GM23338 (cell line): ENCODE data around the gene WWOX. TPM values are rescaled to one million over a fixed set of nuclear protein-coding genes. Genes with fewer than 3 reads are reported as not detected.

Experiments used
- ATAC-seq: fragments of 200-7000 bp; cut with Tn5 transposase; 3 replicates; pipeline ENCODE4 v1.9.1; 2020
- DNase-seq: peaks from one replicate; pipeline ENCODE4 v3.0.0-alpha.2; 2015; ENCODE audit warnings: low spot score
- H2AFZ ChIP-seq: fragments of 200-600 bp; sonication (generic); 2 replicates; pipeline ENCODE4 v1.8.0; 2016; ENCODE audit warnings: antibody characterized with exemption, mild to moderate bottlenecking, moderate library complexity
- H3F3A ChIP-seq: fragments of 200-600 bp; sonication (generic); replicated peaks from 2 replicates; pipeline ENCODE4 v1.8.0; 2017; ENCODE audit warnings: antibody characterized with exemption, mixed run types, low read depth
- H3K27ac ChIP-seq: fragments of 200-600 bp; sonication (generic); 2 replicates; pipeline ENCODE4 v1.6.1; 2016; ENCODE audit warnings: low read depth
- H3K27me3 ChIP-seq: fragments of 200-600 bp; sonication (generic); 2 replicates; pipeline ENCODE4 v1.8.0; 2016; ENCODE audit warnings: mild to moderate bottlenecking, mixed run types, moderate library complexity; ENCODE audit not compliant: insufficient read depth
- H3K36me3 ChIP-seq: fragments of 200-600 bp; sonication (generic); 2 replicates; pipeline ENCODE4 v1.8.0; 2016; ENCODE audit warnings: mild to moderate bottlenecking; ENCODE audit not compliant: insufficient read depth
- H3K4me1 ChIP-seq: fragments of 200-600 bp; sonication (generic); 2 replicates; pipeline ENCODE4 v1.8.0; 2016; ENCODE audit warnings: mild to moderate bottlenecking, moderate library complexity; ENCODE audit not compliant: insufficient read depth
- H3K4me2 ChIP-seq: fragments of 200-600 bp; sonication (generic); 2 replicates; pipeline ENCODE4 v1.7.1; 2017; ENCODE audit warnings: mixed run types
- H3K4me3 ChIP-seq: fragments of 200-600 bp; sonication (generic); 2 replicates; pipeline ENCODE4 v1.6.1; 2016; ENCODE audit warnings: mixed run types
- H3K79me2 ChIP-seq: fragments of 200-600 bp; sonication (generic); replicated peaks from 2 replicates; pipeline ENCODE4 v1.8.0; 2017; ENCODE audit warnings: mild to moderate bottlenecking; ENCODE audit not compliant: insufficient read depth
- H3K9me2 ChIP-seq: fragments of 200-600 bp; sonication (generic); 2 replicates; pipeline ENCODE4 v1.8.0; 2017; ENCODE audit not compliant: insufficient read depth
- H4K20me1 ChIP-seq: fragments of 200-600 bp; sonication (generic); replicated peaks from 2 replicates; pipeline ENCODE4 v1.8.0; 2017; ENCODE audit warnings: mild to moderate bottlenecking; ENCODE audit not compliant: insufficient read depth
- H3K27ac Mint-ChIP-seq: 2 replicates; pipeline ENCODE4 v1.8.0; 2020; ENCODE audit warnings: inconsistent platforms, mild to moderate bottlenecking, moderate library complexity, mixed read lengths
- H3K27me3 Mint-ChIP-seq: 3 replicates; pipeline ENCODE4 v1.8.0; 2022; ENCODE audit warnings: low read depth, mild to moderate bottlenecking, moderate library complexity, mixed read lengths, inconsistent platforms; ENCODE audit not compliant: insufficient read depth, poor library complexity
- H3K36me3 Mint-ChIP-seq: 3 replicates; pipeline ENCODE4 v1.8.0; 2021; ENCODE audit warnings: low read depth, mild to moderate bottlenecking, inconsistent platforms, moderate library complexity, mixed read lengths
- H3K4me1 Mint-ChIP-seq: 3 replicates; pipeline ENCODE4 v1.8.0; 2020; ENCODE audit warnings: mild to moderate bottlenecking, inconsistent platforms, mixed read lengths
- H3K4me3 Mint-ChIP-seq: 3 replicates; pipeline ENCODE4 v1.8.0; 2021; ENCODE audit warnings: moderate library complexity, mild to moderate bottlenecking, inconsistent platforms, mixed read lengths
- H3K9me3 Mint-ChIP-seq: 3 replicates; pipeline ENCODE4 v1.8.0; 2020; ENCODE audit warnings: moderate library complexity, mild to moderate bottlenecking, inconsistent platforms, mixed read lengths
- CREB1 ChIP-seq: fragments of 250-450 bp; sonication (Bioruptor Pico); IDR thresholded peaks from 2 replicates; pipeline ENCODE4 v1.5.0; 2020; ENCODE audit warnings: low read depth, mild to moderate bottlenecking, moderate library complexity
- CTCF ChIP-seq, 2 experiments: fragments of 200-600 bp in 1 of 2; sonication (generic) in 1 of 2; conservative IDR thresholded peaks; 2 replicates each; pipeline versions ENCODE4 v1.5.1 to v1.6.1; 2016 to 2017; ENCODE audit warnings: antibody characterized with exemption in 2 of 2, low read depth in 2 of 2, mild to moderate bottlenecking in 2 of 2, moderate library complexity in 1 of 2
- ETS1 ChIP-seq: IDR thresholded peaks from 2 replicates; pipeline ENCODE4 v1.6.1; 2016; ENCODE audit warnings: antibody characterized with exemption
- EZH2 ChIP-seq: fragments of 200-600 bp; sonication (generic); IDR thresholded peaks from one replicate; pipeline ENCODE4 v1.8.0; 2017; ENCODE audit warnings: antibody characterized with exemption, mild to moderate bottlenecking, low read depth; ENCODE audit not compliant: unreplicated experiment
- EZH2phosphoT487 ChIP-seq: fragments of 200-600 bp; sonication (generic); IDR thresholded peaks from one replicate; pipeline ENCODE4 v1.8.1; 2018; ENCODE audit warnings: antibody characterized with exemption; ENCODE audit not compliant: unreplicated experiment
- JUNB ChIP-seq: IDR thresholded peaks from one replicate; pipeline ENCODE4 v1.6.1; 2016; ENCODE audit warnings: antibody characterized with exemption; ENCODE audit not compliant: unreplicated experiment
- NANOG ChIP-seq: IDR thresholded peaks from 2 replicates; pipeline ENCODE4 v1.6.1; 2016; ENCODE audit warnings: antibody characterized with exemption, borderline replicate concordance
- POLR2AphosphoS5 ChIP-seq: IDR thresholded peaks from 2 replicates; pipeline ENCODE4 v1.6.1; 2016; ENCODE audit warnings: antibody characterized with exemption, low read depth
- REST ChIP-seq: IDR thresholded peaks from one replicate; pipeline ENCODE4 v1.6.1; 2018; ENCODE audit warnings: antibody characterized with exemption; ENCODE audit not compliant: unreplicated experiment
- STAT1 ChIP-seq: IDR thresholded peaks from one replicate; pipeline ENCODE4 v1.6.1; 2016; ENCODE audit warnings: antibody characterized with exemption; ENCODE audit not compliant: unreplicated experiment
- ZNF114 ChIP-seq: fragments of 250-450 bp; sonication (Bioruptor Pico); IDR thresholded peaks from 2 replicates; pipeline ENCODE4 v1.5.0; 2020; ENCODE audit warnings: mild to moderate bottlenecking, moderate library complexity
- ZNF331 ChIP-seq: fragments of 250-450 bp; sonication (Bioruptor Pico); IDR thresholded peaks from 2 replicates; pipeline ENCODE4 v1.5.0; 2020; ENCODE audit warnings: low read depth, mild to moderate bottlenecking, moderate library complexity
- polyA plus RNA-seq: library from polyadenylated mRNA; unstranded; fragments of >200 nt; fragmentation: Nextera tagmentation; extraction: Ambion mirVana; gene quantifications from 2 replicates; pipeline ENCODE4 v1.2.1, GENCODE V29; 2016
- total RNA-seq: library from RNA; depleted of rRNA; stranded (reverse); fragments of >200 nt; shearing (Covaris generic); gene quantifications from 2 replicates; pipeline ENCODE4 v1.2.3, GENCODE V29; 2014
- TF ChIP-seq, protein P1 (sequence below): fragments of 250-450 bp; sonication (Bioruptor Pico); IDR thresholded peaks from 2 replicates; pipeline ENCODE4 v1.5.0; 2020; ENCODE audit warnings: mild to moderate bottlenecking, moderate library complexity

WWOX gene
- total and polyA plus RNA-seq, 2 experiments from 2014 or later, result 10.0 to 19.3 TPM

GRCh38 chr16:78795433-78795832 is 696.0 kb downstream of the WWOX start:
- Mint-ChIP-seq H3K27ac (no peak overlapping the region), H3K4me1 (peaks cover 7% of the 10 kb centered on the region; the same call in 1 of the 3 replicates), H3K9me3 (no peaks in the 10 kb centered on the region; the same call in 2 of the 3 replicates), H3K4me3 (no peak overlapping the region), H3K27me3 (no peaks in the 10 kb centered on the region), H3K36me3 (no peaks in the 10 kb centered on the region)
- no peak for ATAC-seq
- no peak overlapping the region for H3K4me3 ChIP-seq
- H2AFZ ChIP-seq, result no peak overlapping the region
- no peak overlapping the region for H3K4me2 ChIP-seq
- no peaks in the 10 kb centered on the region for H3K79me2 ChIP-seq
- no peaks in the 10 kb centered on the region for H4K20me1 ChIP-seq
- no peaks in the 10 kb centered on the region for H3F3A ChIP-seq
- no peaks in the 10 kb centered on the region for H3K27me3 ChIP-seq
- H3K9me2 ChIP-seq, result peaks cover 10% of the 10 kb centered on the region; the same call in 1 of the 2 replicates
- DNase-seq, result no peak
- H3K27ac ChIP-seq, result no peak overlapping the region
- no peaks in the 10 kb centered on the region for H3K36me3 ChIP-seq
- TF ChIP-seq STAT1, result no peak
- no peak for TF ChIP-seq CREB1 (CRISPR knock-in tag)
- no peak for TF ChIP-seq EZH2
- TF ChIP-seq NANOG, result no peak
- TF ChIP-seq EZH2phosphoT487, result no peak
- no peak for TF ChIP-seq CTCF (conservative IDR thresholded peaks at IDR 0.05; ENCODE audit: low read depth in 2 of 2)
- no peak for TF ChIP-seq JUNB
- no peak for TF ChIP-seq POLR2AphosphoS5
- no peak for TF ChIP-seq ZNF114
- no peak for TF ChIP-seq ETS1
- no peak for TF ChIP-seq ZNF331
- TF ChIP-seq, protein P1, sequence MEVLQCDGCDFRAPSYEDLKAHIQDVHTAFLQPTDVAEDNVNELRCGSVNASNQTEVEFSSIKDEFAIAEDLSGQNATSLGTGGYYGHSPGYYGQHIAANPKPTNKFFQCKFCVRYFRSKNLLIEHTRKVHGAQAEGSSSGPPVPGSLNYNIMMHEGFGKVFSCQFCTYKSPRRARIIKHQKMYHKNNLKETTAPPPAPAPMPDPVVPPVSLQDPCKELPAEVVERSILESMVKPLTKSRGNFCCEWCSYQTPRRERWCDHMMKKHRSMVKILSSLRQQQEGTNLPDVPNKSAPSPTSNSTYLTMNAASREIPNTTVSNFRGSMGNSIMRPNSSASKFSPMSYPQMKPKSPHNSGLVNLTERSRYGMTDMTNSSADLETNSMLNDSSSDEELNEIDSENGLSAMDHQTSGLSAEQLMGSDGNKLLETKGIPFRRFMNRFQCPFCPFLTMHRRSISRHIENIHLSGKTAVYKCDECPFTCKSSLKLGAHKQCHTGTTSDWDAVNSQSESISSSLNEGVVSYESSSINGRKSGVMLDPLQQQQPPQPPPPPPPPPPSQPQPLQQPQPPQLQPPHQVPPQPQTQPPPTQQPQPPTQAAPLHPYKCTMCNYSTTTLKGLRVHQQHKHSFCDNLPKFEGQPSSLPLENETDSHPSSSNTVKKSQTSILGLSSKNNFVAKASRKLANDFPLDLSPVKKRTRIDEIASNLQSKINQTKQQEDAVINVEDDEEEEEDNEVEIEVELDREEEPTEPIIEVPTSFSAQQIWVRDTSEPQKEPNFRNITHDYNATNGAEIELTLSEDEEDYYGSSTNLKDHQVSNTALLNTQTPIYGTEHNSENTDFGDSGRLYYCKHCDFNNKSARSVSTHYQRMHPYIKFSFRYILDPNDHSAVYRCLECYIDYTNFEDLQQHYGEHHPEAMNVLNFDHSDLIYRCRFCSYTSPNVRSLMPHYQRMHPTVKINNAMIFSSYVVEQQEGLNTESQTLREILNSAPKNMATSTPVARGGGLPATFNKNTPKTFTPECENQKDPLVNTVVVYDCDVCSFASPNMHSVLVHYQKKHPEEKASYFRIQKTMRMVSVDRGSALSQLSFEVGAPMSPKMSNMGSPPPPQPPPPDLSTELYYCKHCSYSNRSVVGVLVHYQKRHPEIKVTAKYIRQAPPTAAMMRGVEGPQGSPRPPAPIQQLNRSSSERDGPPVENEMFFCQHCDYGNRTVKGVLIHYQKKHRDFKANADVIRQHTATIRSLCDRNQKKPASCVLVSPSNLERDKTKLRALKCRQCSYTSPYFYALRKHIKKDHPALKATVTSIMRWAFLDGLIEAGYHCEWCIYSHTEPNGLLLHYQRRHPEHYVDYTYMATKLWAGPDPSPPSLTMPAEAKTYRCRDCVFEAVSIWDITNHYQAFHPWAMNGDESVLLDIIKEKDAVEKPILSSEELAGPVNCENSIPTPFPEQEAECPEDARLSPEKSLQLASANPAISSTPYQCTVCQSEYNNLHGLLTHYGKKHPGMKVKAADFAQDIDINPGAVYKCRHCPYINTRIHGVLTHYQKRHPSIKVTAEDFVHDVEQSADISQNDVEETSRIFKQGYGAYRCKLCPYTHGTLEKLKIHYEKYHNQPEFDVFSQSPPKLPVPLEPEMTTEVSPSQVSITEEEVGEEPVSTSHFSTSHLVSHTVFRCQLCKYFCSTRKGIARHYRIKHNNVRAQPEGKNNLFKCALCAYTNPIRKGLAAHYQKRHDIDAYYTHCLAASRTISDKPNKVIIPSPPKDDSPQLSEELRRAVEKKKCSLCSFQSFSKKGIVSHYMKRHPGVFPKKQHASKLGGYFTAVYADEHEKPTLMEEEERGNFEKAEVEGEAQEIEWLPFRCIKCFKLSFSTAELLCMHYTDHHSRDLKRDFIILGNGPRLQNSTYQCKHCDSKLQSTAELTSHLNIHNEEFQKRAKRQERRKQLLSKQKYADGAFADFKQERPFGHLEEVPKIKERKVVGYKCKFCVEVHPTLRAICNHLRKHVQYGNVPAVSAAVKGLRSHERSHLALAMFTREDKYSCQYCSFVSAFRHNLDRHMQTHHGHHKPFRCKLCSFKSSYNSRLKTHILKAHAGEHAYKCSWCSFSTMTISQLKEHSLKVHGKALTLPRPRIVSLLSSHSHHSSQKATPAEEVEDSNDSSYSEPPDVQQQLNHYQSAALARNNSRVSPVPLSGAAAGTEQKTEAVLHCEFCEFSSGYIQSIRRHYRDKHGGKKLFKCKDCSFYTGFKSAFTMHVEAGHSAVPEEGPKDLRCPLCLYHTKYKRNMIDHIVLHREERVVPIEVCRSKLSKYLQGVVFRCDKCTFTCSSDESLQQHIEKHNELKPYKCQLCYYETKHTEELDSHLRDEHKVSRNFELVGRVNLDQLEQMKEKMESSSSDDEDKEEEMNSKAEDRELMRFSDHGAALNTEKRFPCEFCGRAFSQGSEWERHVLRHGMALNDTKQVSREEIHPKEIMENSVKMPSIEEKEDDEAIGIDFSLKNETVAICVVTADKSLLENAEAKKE (CRISPR knock-in tag), result no peak
- TF ChIP-seq REST, result no peak
- no peaks in the 10 kb centered on the region for H3K4me1 ChIP-seq
